Effector memory CD4-positive, alpha-beta T cell (primary cell): ENCODE results near the gene RNF213.
"Not testable (repeated sequence)": the region's sequence is repeated elsewhere in the genome, so short reads cannot be mapped to it uniquely, and the experiment has no call there.

Experiments
- DNase-seq, 3 donors: peaks; one replicate each; pipeline ENCODE4 v3.0.0-alpha.2; 2020
- H3K27ac ChIP-seq: 2 replicates; pipeline ENCODE4 v1.7.0; 2013; ENCODE audit warnings: mild to moderate bottlenecking, low read length, moderate library complexity; ENCODE audit not compliant: insufficient read depth, poor library complexity, severe bottlenecking
- H3K27me3 ChIP-seq: replicated peaks from 2 replicates; pipeline ENCODE4 v1.7.0; 2013; ENCODE audit warnings: mild to moderate bottlenecking, low read length; ENCODE audit not compliant: insufficient read depth, control insufficient read depth, poor library complexity, severe bottlenecking
- H3K36me3 ChIP-seq: 2 replicates; pipeline ENCODE4 v1.7.0; 2013; ENCODE audit warnings: mild to moderate bottlenecking, low read length, moderate library complexity; ENCODE audit not compliant: control insufficient read depth, insufficient read depth
- H3K4me1 ChIP-seq: 2 replicates; pipeline ENCODE4 v1.7.0; 2013; ENCODE audit warnings: low read length, mild to moderate bottlenecking; ENCODE audit not compliant: control insufficient read depth, insufficient read depth, poor library complexity, severe bottlenecking
- H3K4me3 ChIP-seq: 2 replicates; pipeline ENCODE4 v1.7.0; 2013; ENCODE audit warnings: low read length, low read depth, mild to moderate bottlenecking; ENCODE audit not compliant: insufficient read depth, poor library complexity, severe bottlenecking
- H3K9me3 ChIP-seq: 2 replicates; pipeline ENCODE4 v1.7.0; 2013; ENCODE audit warnings: mild to moderate bottlenecking, low read length, moderate library complexity; ENCODE audit not compliant: control insufficient read depth

RNF213 gene

GRCh38 chr17:80393241-80393890, 132.7 kb downstream of the RNF213 start:
- Histone ChIP-seq H3K36me3 (peaks cover 63% of the 10 kb centered on the region), H3K9me3 (no peaks in the 10 kb centered on the region)
- DNase-seq, result no peak

GRCh38 chr17:80393961-80394360, 133.3 kb downstream of the RNF213 start:
- Histone ChIP-seq H3K4me1 (no peaks in the 10 kb centered on the region), H3K4me3 (no peak overlapping the region), H3K36me3 (peaks cover 57% of the 10 kb centered on the region), H3K27me3 (no peaks in the 10 kb centered on the region), H3K27ac (no peak overlapping the region), H3K9me3 (no peaks in the 10 kb centered on the region)
- DNase-seq, result no peak

More at GRCh38 chr17:80393241-80393890, 132.7 kb downstream of the RNF213 start:
- no peaks in the 10 kb centered on the region for H3K4me1 ChIP-seq
- no peaks in the 10 kb centered on the region for H3K27me3 ChIP-seq
- no peak overlapping the region for H3K27ac ChIP-seq
- no peak overlapping the region for H3K4me3 ChIP-seq

- no peak overlapping the region for H3K4me3 ChIP-seq
- no peaks in the 10 kb centered on the region for H3K4me1 ChIP-seq
- H3K36me3 ChIP-seq, result peaks cover 49% of the 10 kb centered on the region
- no peaks in the 10 kb centered on the region for H3K27me3 ChIP-seq
- no peaks in the 10 kb centered on the region for H3K9me3 ChIP-seq
- no peak for DNase-seq
- peak overlapping the region; percentile 18 for H3K27ac ChIP-seq
These were observed 134.1 kb downstream of the RNF213 start for GRCh38 chr17:80394629-80395216.

- peak overlapping the region; percentile 42 for H3K27ac ChIP-seq
- DNase-seq, result no peak
- no peak overlapping the region for H3K4me3 ChIP-seq
- peaks cover 41% of the 10 kb centered on the region for H3K36me3 ChIP-seq
- no peaks in the 10 kb centered on the region for H3K27me3 ChIP-seq
- H3K9me3 ChIP-seq, result no peaks in the 10 kb centered on the region
- no peaks in the 10 kb centered on the region for H3K4me1 ChIP-seq
These were observed 134.9 kb downstream of the RNF213 start for GRCh38 chr17:80395402-80396151.

- no peaks in the 10 kb centered on the region for H3K4me1 ChIP-seq
- peak overlapping the region; percentile 42 for H3K27ac ChIP-seq
- no peak overlapping the region for H3K4me3 ChIP-seq
- no peak for DNase-seq
- no peaks in the 10 kb centered on the region for H3K27me3 ChIP-seq
- H3K36me3 ChIP-seq, result peaks cover 34% of the 10 kb centered on the region
- H3K9me3 ChIP-seq, result no peaks in the 10 kb centered on the region
These were observed 135.7 kb downstream of the RNF213 start for GRCh38 chr17:80396157-80397033.

GRCh38 chr17:80397034-80397387, 136.4 kb downstream of the RNF213 start:
- H3K27ac ChIP-seq, result peak overlapping the region; percentile 4
- no peaks in the 10 kb centered on the region for H3K9me3 ChIP-seq
- no peaks in the 10 kb centered on the region for H3K4me1 ChIP-seq
- H3K36me3 ChIP-seq, result peaks cover 28% of the 10 kb centered on the region
- no peaks in the 10 kb centered on the region for H3K27me3 ChIP-seq
- DNase-seq, result no peak
- no peak overlapping the region for H3K4me3 ChIP-seq

- DNase-seq, result no peak
- H3K4me1 ChIP-seq, result no peaks in the 10 kb centered on the region
- H3K4me3 ChIP-seq, result no peak overlapping the region
- no peak overlapping the region for H3K27ac ChIP-seq
- H3K9me3 ChIP-seq, result no peaks in the 10 kb centered on the region
- H3K36me3 ChIP-seq, result peaks cover 23% of the 10 kb centered on the region
- H3K27me3 ChIP-seq, result no peaks in the 10 kb centered on the region
These were observed 137.0 kb downstream of the RNF213 start for GRCh38 chr17:80397686-80398085.

- H3K4me1 ChIP-seq, H3K27me3 ChIP-seq, H3K27ac ChIP-seq, H3K9me3 ChIP-seq, H3K4me3 ChIP-seq, DNase-seq, H3K36me3 ChIP-seq: not testable (repeated sequence)
These were observed 140.4 kb downstream of the RNF213 start for GRCh38 chr17:80401086-80401485.

GRCh38 chr17:80402102-80402501, 141.4 kb downstream of the RNF213 start:
- not testable (repeated sequence) for H3K4me1 ChIP-seq, DNase-seq, H3K27ac ChIP-seq, H3K4me3 ChIP-seq, H3K9me3 ChIP-seq, H3K36me3 ChIP-seq, H3K27me3 ChIP-seq
